H7 (cell line): ENCODE data around the gene CLDN25. TPM values are rescaled to one million over a fixed set of nuclear protein-coding genes. Genes with fewer than 3 reads are reported as not detected.
"Not testable (repeated sequence)": the region's sequence is repeated elsewhere in the genome, so short reads cannot be mapped to it uniquely, and the experiment has no call there.

Source experiments
- DNase-seq: peaks from one replicate; pipeline ENCODE4 v3.0.0; 2012
- H3K27me3 ChIP-seq: 2 replicates; pipeline ENCODE4 v1.6.0; 2011; ENCODE audit warnings: mild to moderate bottlenecking, low read length; ENCODE audit not compliant: control insufficient read depth, insufficient read depth
- H3K36me3 ChIP-seq: replicated peaks from 2 replicates; pipeline ENCODE4 v1.5.1; 2011; ENCODE audit warnings: low read length; ENCODE audit not compliant: control insufficient read depth, insufficient read depth
- H3K4me3 ChIP-seq: 2 replicates; pipeline ENCODE4 v1.5.1; 2011; ENCODE audit warnings: low read depth, mild to moderate bottlenecking, control low read depth, low read length, moderate library complexity; ENCODE audit not compliant: insufficient read depth
- total RNA-seq: library from RNA; depleted of rRNA; stranded (reverse); fragments of >200 nt; shearing (Covaris generic); gene quantifications from 2 replicates; pipeline ENCODE4 v1.2.3, GENCODE V29; 2014; rRNA removed

The CLDN25 gene
- total RNA-seq = not detected in 2 replicates

DNA sequence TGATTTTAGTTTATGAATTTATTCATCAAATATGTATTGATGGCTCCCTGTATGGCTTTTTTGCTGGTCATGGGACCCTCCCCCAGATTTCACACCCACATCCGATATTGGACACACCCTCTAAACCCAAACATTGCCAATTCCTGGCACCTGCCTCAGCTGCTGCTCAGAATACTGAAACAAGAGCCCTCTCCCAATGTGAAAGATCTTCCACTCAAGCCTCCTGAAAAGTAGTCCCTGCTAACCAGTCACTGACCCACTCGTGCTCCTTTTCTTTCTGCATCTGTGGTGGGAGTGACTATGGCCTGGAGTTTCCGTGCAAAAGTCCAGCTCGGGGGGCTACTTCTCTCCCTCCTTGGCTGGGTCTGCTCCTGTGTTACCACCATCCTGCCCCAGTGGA lies at the start of gene CLDN25:
Gene CLDN25, plus strand, starts transcription at position 301 of the 400 bp plus-strand sequence. Its CDS starts 0 bp downstream, at position 301.
- Histone ChIP-seq H3K4me3 (no peak within 1 kb of the TSS), H3K27me3 (no peaks in the 10 kb centered on the region; the same call in 1 of the 2 replicates), H3K36me3 (no peaks in the 10 kb centered on the region)
- DNase-seq = no peak

DNA sequence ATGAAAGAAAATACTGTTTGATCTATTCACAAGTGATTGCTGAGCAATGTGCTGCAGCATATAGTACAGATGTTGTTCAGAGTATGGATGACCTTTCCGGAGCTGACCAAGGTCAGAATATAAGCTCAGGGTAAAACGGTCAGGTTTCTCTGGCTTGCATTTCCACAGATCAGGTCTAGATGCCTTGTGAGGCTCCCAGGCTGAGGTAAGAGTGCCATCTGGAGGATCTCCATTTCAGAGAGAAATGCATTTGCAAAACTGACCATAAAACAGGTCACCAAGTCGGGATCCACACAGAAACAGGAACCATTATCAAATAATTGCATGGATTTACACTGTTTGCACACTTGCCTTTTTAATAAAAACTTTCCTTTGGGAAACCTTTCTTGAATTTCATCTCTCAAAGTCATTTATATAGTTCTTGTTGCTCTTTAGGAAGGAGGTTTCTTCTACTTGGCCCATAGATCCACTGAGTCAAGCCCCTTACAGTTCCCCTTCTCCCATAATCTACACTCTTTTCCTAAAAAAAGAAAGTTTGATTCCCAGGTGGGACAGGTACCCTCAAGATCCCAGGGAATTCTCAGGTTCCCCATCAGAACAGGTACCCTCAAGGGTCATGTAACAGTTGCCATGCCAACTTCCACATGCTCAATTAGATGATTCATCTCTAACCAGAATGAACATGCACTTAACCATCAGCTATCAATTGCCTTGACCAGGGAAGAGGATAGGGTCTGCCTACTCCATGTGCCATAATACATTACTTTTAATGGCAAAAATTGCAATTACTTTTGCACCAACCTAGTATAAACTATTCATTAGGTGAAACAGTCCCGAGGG lies 48.5 kb upstream of the CLDN25 start:
- peaks cover 3% of the 10 kb centered on the region; the same call in 1 of the 2 replicates for H3K36me3 ChIP-seq
- no peaks in the 10 kb centered on the region for H3K27me3 ChIP-seq
- peak; percentile 51 for DNase-seq
- no peak overlapping the region for H3K4me3 ChIP-seq

DNA sequence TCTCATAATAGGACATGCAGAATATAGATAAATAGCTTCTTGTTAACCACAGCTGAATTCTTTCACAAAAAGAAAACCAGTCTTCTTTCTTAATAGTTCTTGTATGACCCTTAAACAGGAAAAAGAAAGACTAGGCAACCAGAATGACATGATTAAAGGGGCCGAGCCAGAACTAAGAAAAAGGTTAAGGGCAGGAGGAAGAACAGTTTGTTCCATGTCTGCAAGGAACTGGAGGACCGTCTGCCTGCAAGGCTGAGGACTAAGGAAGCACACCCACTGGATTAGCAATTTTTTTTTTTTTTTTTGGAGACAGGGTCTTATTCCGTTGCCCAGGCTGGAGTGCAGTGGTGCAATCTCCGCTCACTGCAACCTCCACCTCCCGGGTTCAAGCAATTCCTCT lies 47.5 kb upstream of the CLDN25 start:
- no peak for DNase-seq
- no peaks in the 10 kb centered on the region for H3K27me3 ChIP-seq
- peaks cover 5% of the 10 kb centered on the region; the same call in 1 of the 2 replicates for H3K36me3 ChIP-seq
- H3K4me3 ChIP-seq = no peak overlapping the region

DNA sequence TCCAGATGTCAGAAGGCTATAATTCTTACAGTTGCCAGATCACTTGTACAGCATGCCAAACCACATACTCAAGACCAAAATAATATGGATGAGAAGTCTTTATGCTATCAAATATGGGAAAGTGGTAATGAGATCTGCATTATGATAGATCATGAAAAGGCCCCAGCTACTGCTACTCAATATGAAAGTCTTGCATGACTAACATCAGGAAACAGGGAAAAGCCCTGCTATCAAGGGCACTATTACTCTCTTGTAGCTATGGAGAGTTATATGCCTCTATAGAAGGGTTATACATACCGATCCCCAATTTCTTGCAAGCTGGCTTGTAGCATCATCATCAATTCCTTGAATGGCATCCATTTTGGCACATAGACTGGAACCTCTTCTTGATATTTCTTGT lies 43.3 kb upstream of the CLDN25 start:
- DNase-seq = no peak
- no peaks in the 10 kb centered on the region for H3K27me3 ChIP-seq
- peaks cover 11% of the 10 kb centered on the region for H3K36me3 ChIP-seq
- no peak overlapping the region for H3K4me3 ChIP-seq

DNA sequence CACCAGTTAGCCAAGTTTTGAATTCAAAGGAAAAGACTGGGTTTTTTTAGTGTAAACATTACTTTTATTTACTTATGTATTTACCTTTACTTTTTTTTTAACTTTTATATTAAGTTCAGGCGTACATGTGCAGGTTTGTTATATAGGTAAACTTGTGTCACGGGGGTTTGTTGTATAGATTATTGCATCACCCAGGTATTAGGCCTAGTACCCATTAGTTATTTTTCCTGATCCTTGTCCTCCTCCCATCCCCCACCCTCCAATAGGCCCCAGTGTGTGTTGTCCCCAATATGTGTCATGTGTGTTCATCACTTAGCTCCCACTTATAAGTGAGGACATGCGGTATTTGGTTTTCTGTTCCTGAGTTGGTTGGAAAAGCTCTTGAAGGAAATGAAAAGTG lies 26.7 kb upstream of the CLDN25 start:
- no peak for DNase-seq
- no peak overlapping the region for H3K4me3 ChIP-seq
- no peaks in the 10 kb centered on the region for H3K27me3 ChIP-seq
- H3K36me3 ChIP-seq = peaks cover 2% of the 10 kb centered on the region

DNA sequence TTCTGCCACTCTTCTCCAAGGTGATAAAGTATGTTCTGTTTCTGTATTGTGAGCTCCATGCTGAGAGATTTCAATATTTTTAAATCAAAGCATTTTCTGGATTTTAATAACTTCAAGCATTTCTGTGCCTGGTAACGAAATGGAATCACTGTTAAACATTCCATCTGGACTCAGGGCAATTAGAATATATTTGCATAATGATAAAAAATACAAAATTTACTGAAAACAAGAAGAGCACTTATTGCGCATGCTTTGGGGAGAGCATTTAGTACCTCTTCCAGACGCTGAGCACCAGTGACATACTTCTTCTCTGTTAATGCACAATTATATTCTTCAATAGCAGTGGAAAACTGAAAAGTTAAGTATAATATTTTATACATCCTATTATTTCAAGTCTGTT lies 19.4 kb upstream of the CLDN25 start:
- DNase-seq = no peak
- Histone ChIP-seq H3K36me3 (peaks cover 10% of the 10 kb centered on the region), H3K4me3 (no peak overlapping the region), H3K27me3 (no peaks in the 10 kb centered on the region)

DNA sequence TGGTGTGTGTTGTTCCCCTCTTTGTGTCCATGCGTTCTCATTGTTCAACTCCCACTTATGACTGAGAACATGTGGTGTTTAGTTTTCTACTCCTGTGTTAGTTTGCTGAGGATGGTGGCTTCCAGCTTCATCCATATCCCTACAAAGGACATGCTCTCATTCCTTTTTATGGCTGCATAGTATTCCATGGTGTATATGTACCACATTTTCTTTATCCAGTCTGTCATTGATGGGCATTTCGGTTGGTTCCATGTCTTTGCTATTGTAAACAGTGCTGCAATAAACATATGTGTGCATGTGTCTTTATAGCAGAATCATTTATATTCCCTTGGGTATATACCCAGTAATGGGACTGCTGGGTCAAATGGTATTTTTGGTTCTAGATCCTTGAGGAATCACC lies 16.6 kb upstream of the CLDN25 start:
- H3K27me3 ChIP-seq, H3K36me3 ChIP-seq, H3K4me3 ChIP-seq, DNase-seq: not testable (repeated sequence)

DNA sequence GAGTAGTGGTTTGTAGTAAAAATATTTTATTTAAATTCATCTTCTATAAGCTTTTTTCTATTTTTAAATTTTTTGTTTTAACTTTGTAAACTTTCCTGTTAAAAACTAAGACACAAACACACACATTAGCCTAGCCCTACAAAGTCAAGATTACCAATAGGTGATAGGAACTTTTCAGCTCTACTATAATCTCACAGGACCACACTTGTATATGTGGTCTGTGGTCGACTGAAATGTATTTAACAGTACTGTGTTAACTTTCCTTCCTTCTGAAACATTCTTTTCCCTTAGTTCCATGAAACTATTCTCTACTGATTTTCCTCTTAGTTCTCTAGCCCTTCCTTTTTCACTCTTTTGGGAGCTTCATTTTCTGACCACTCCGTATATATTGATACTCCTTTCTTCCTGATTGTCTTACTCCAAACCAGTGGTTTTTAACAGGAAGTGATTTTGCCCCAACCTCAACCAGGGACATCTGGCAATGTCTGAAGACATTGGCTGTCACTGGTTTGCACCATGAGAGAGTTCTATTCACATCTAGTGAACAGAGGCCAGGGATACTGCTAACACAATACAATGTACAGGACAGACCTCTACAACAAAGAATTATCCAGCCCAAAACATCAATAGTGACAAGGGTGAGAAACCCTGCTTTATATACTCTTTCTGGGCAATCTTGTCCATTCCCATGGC lies 14.9 kb upstream of the CLDN25 start:
- no peak for DNase-seq
- no peak overlapping the region for H3K4me3 ChIP-seq
- H3K27me3 ChIP-seq = no peaks in the 10 kb centered on the region
- H3K36me3 ChIP-seq = 0 out of 2 replicates have a peak, but pooled peaks cover 1% of the 10 kb centered on the region

DNA sequence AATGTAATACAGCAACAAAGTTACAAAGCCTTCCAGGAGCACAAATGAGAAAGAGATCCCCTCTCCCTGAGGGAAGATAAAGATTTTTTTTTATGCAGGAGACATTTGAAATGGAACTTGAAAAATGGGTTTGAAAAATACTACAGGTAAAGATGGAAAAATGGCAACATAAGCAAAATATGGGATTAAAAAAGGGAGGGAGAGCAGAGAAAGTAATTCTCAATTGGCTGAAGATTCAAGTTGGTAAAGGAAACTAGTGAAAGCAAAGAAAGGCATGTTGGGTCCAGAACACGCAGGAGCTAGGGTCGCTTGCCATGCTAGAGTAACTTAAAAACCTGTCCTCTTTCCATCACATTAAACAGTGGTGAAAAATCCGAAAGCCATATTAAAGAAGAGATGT lies 7.6 kb upstream of the CLDN25 start:
- DNase-seq = no peak
- Histone ChIP-seq H3K4me3 (no peak overlapping the region), H3K36me3 (peaks cover 3% of the 10 kb centered on the region), H3K27me3 (no peaks in the 10 kb centered on the region)

DNA sequence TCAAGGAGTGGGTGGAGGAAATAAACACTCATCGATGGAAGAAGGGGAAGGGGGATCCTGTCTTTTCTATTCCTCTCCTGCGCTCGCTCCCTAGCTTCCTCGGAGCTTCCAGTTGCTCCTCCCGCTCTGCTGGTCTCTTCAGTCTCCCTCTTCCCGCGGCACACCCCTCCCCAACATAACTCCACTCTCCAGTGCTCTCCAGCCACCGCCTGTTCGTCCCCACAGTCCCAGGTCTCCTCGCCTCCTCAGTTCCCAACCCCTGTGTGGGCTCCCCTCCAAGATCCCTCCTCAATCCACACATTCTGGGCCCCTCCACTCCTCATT lies 6.5 kb upstream of the CLDN25 start:
- DNase-seq = peak; percentile 60
- no peaks in the 10 kb centered on the region; the same call in 1 of the 2 replicates for H3K27me3 ChIP-seq

DNA sequence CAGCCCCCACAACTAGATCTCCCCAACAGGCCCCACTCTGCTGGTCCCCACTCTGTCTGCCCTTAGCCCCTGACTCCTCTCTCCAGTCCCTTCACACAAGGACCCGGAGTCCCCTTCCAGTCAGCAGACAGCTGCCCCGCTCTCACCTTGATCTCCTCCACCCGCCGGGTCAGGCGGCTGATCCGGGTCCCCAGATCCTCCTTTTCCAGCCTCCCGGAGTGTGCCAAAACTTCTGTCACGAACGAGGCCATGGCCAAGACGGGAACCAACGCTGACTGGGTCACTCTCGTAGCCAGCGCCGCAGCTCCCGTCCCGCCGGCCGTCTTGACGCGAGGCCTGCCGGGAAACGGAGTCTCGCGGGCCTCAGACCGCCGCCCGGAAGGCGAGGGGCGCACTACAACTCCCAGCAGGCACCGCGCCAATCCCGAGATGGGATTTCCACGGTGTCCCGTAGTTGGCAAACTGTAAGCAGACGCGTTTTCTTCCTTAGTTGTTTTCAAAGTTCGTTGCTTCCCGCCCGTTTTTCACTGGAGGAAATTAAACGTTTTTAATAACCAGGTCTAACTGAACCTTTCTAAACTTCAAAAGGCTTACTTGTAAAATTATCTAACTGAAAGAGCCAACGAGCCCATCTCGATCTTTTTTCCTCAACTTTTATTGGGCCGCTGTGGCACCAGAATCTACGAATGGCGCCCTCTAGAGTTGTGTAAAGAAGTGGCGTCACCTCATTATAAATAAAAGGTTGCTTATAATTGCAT lies 6.0 kb upstream of the CLDN25 start, which contains the start of gene ZW10:
Gene ZW10, minus strand, starts transcription at position 277 of the 758 bp plus-strand sequence. Its CDS starts 26 bp downstream, at position 251.
- peaks cover 2% of the 10 kb centered on the region for H3K36me3 ChIP-seq
- no peaks in the 10 kb centered on the region; the same call in 1 of the 2 replicates for H3K27me3 ChIP-seq
- DNase-seq = peak; percentile 91
- peak within 1 kb of the TSS; percentile 83 for H3K4me3 ChIP-seq

More for the DNA sequence above, 6.5 kb upstream of the CLDN25 start:
- H3K36me3 ChIP-seq = peaks cover 3% of the 10 kb centered on the region
- peak overlapping the region; percentile 83 for H3K4me3 ChIP-seq

DNA sequence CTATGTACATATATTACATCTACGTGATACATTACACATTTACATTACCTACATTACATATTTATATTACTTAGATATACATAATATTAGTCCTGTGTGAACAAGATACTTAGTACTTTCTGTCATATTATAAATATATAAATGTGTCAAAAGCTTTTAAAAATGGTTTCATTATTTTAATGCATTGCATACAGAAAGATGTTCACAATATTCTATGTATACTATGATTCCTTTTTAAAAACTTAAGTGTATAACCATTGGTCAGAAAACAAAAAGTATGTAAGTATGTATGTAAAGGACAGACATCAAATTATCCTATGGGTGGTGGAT lies 5.5 kb upstream of the CLDN25 start:
- DNase-seq = no peak
- peaks cover 2% of the 10 kb centered on the region for H3K36me3 ChIP-seq
- no peaks in the 10 kb centered on the region; the same call in 1 of the 2 replicates for H3K27me3 ChIP-seq
- peak overlapping the region; percentile 83; the same call in 1 of the 2 replicates for H3K4me3 ChIP-seq

DNA sequence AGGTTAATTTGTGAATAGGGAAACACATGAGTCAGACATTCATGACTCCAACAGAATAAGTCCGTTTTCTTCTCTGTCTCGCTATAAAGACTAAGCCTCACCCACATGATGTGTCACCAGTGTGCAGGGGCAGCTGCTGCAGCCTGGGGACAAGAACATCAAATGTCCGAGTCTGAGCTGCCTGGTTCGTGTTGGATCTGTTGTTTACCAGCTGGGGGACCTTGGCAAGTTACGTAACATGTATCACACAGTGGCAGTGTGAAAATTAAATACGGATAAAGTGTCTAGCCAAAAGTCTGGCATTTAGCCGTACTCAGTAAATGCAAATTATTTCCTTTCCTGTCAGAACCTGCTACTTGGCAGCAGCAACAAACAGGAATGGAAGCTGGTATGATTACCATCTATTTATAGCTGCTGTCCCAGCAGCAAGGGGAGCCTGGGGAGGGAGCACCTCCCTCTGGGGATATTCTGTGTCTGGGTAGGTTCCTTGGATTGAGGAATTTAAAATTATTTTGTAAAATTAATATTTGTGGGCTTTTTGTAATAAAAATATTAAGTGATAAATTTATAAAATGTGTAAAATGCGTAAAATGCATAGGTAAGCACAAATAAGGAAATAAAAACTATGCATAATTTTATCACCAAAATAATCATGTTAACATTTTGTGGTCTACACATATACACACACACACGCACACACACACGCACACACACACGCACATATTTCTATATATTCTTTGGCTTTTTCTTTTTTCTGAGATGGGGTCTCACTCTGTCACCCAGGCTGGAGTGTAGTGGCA lies 1.3 kb upstream of the CLDN25 start:
- Histone ChIP-seq H3K36me3 (no peaks in the 10 kb centered on the region), H3K27me3 (no peaks in the 10 kb centered on the region; the same call in 1 of the 2 replicates), H3K4me3 (no peak overlapping the region)
- DNase-seq = no peak

DNA sequence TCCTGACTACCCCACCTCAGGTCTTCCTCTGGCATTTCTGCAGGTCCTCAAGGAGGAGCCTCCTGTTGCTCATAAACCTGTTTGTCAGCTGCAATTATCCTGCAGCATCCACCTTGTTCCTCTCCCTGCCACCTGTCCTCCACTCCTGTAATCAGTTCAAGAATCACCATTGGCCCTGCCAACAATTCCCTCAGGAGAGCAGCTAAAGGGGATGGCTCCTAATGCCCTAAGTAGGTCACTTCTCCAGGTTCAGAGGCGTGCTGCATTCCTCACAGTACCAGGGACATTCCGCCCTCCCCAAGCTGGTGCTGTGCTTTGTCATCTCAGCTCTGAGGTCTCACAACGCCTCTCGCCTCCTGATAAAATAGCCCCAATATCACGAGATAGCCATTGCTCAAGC lies 2.1 kb downstream of the CLDN25 start:
- H3K4me3 ChIP-seq = no peak overlapping the region
- H3K27me3 ChIP-seq = no peaks in the 10 kb centered on the region; the same call in 1 of the 2 replicates
- no peaks in the 10 kb centered on the region for H3K36me3 ChIP-seq
- DNase-seq = peak; percentile 19
